GM23338 (cell line): Measurements from ENCODE around the gene TMEM52. TPM values are rescaled to one million over a fixed set of nuclear protein-coding genes. Genes with fewer than 3 reads are reported as not detected.

ENCODE experiments used
- ATAC-seq: fragments of 200-7000 bp; cut with Tn5 transposase; 3 replicates; pipeline ENCODE4 v1.9.1; 2020
- DNase-seq: peaks from one replicate; pipeline ENCODE4 v3.0.0-alpha.2; 2015; ENCODE audit warnings: low spot score
- H2AFZ ChIP-seq: fragments of 200-600 bp; sonication (generic); 2 replicates; pipeline ENCODE4 v1.8.0; 2016; ENCODE audit warnings: antibody characterized with exemption, mild to moderate bottlenecking, moderate library complexity
- H3F3A ChIP-seq: fragments of 200-600 bp; sonication (generic); replicated peaks from 2 replicates; pipeline ENCODE4 v1.8.0; 2017; ENCODE audit warnings: antibody characterized with exemption, mixed run types, low read depth
- H3K27ac ChIP-seq: fragments of 200-600 bp; sonication (generic); 2 replicates; pipeline ENCODE4 v1.6.1; 2016; ENCODE audit warnings: low read depth
- H3K27me3 ChIP-seq: fragments of 200-600 bp; sonication (generic); 2 replicates; pipeline ENCODE4 v1.8.0; 2016; ENCODE audit warnings: mild to moderate bottlenecking, mixed run types, moderate library complexity; ENCODE audit not compliant: insufficient read depth
- H3K36me3 ChIP-seq: fragments of 200-600 bp; sonication (generic); 2 replicates; pipeline ENCODE4 v1.8.0; 2016; ENCODE audit warnings: mild to moderate bottlenecking; ENCODE audit not compliant: insufficient read depth
- H3K4me1 ChIP-seq: fragments of 200-600 bp; sonication (generic); 2 replicates; pipeline ENCODE4 v1.8.0; 2016; ENCODE audit warnings: mild to moderate bottlenecking, moderate library complexity; ENCODE audit not compliant: insufficient read depth
- H3K4me2 ChIP-seq: fragments of 200-600 bp; sonication (generic); 2 replicates; pipeline ENCODE4 v1.7.1; 2017; ENCODE audit warnings: mixed run types
- H3K4me3 ChIP-seq: fragments of 200-600 bp; sonication (generic); 2 replicates; pipeline ENCODE4 v1.6.1; 2016; ENCODE audit warnings: mixed run types
- H3K79me2 ChIP-seq: fragments of 200-600 bp; sonication (generic); replicated peaks from 2 replicates; pipeline ENCODE4 v1.8.0; 2017; ENCODE audit warnings: mild to moderate bottlenecking; ENCODE audit not compliant: insufficient read depth
- H3K9me2 ChIP-seq: fragments of 200-600 bp; sonication (generic); 2 replicates; pipeline ENCODE4 v1.8.0; 2017; ENCODE audit not compliant: insufficient read depth
- H4K20me1 ChIP-seq: fragments of 200-600 bp; sonication (generic); replicated peaks from 2 replicates; pipeline ENCODE4 v1.8.0; 2017; ENCODE audit warnings: mild to moderate bottlenecking; ENCODE audit not compliant: insufficient read depth
- H3K27ac Mint-ChIP-seq: 2 replicates; pipeline ENCODE4 v1.8.0; 2020; ENCODE audit warnings: inconsistent platforms, mild to moderate bottlenecking, moderate library complexity, mixed read lengths
- H3K27me3 Mint-ChIP-seq: 3 replicates; pipeline ENCODE4 v1.8.0; 2022; ENCODE audit warnings: low read depth, mild to moderate bottlenecking, moderate library complexity, mixed read lengths, inconsistent platforms; ENCODE audit not compliant: insufficient read depth, poor library complexity
- H3K36me3 Mint-ChIP-seq: 3 replicates; pipeline ENCODE4 v1.8.0; 2021; ENCODE audit warnings: low read depth, mild to moderate bottlenecking, inconsistent platforms, moderate library complexity, mixed read lengths
- H3K4me1 Mint-ChIP-seq: 3 replicates; pipeline ENCODE4 v1.8.0; 2020; ENCODE audit warnings: mild to moderate bottlenecking, inconsistent platforms, mixed read lengths
- H3K4me3 Mint-ChIP-seq: 3 replicates; pipeline ENCODE4 v1.8.0; 2021; ENCODE audit warnings: moderate library complexity, mild to moderate bottlenecking, inconsistent platforms, mixed read lengths
- H3K9me3 Mint-ChIP-seq: 3 replicates; pipeline ENCODE4 v1.8.0; 2020; ENCODE audit warnings: moderate library complexity, mild to moderate bottlenecking, inconsistent platforms, mixed read lengths
- CREB1 ChIP-seq: fragments of 250-450 bp; sonication (Bioruptor Pico); IDR thresholded peaks from 2 replicates; pipeline ENCODE4 v1.5.0; 2020; ENCODE audit warnings: low read depth, mild to moderate bottlenecking, moderate library complexity
- CTCF ChIP-seq, 2 experiments: fragments of 200-600 bp in 1 of 2; sonication (generic) in 1 of 2; conservative IDR thresholded peaks; 2 replicates each; pipeline versions ENCODE4 v1.5.1 to v1.6.1; 2016 to 2017; ENCODE audit warnings: antibody characterized with exemption in 2 of 2, low read depth in 2 of 2, mild to moderate bottlenecking in 2 of 2, moderate library complexity in 1 of 2
- ETS1 ChIP-seq: IDR thresholded peaks from 2 replicates; pipeline ENCODE4 v1.6.1; 2016; ENCODE audit warnings: antibody characterized with exemption
- EZH2 ChIP-seq: fragments of 200-600 bp; sonication (generic); IDR thresholded peaks from one replicate; pipeline ENCODE4 v1.8.0; 2017; ENCODE audit warnings: antibody characterized with exemption, mild to moderate bottlenecking, low read depth; ENCODE audit not compliant: unreplicated experiment
- EZH2phosphoT487 ChIP-seq: fragments of 200-600 bp; sonication (generic); IDR thresholded peaks from one replicate; pipeline ENCODE4 v1.8.1; 2018; ENCODE audit warnings: antibody characterized with exemption; ENCODE audit not compliant: unreplicated experiment
- NANOG ChIP-seq: IDR thresholded peaks from 2 replicates; pipeline ENCODE4 v1.6.1; 2016; ENCODE audit warnings: antibody characterized with exemption, borderline replicate concordance
- REST ChIP-seq: IDR thresholded peaks from one replicate; pipeline ENCODE4 v1.6.1; 2018; ENCODE audit warnings: antibody characterized with exemption; ENCODE audit not compliant: unreplicated experiment
- ZNF114 ChIP-seq: fragments of 250-450 bp; sonication (Bioruptor Pico); IDR thresholded peaks from 2 replicates; pipeline ENCODE4 v1.5.0; 2020; ENCODE audit warnings: mild to moderate bottlenecking, moderate library complexity
- ZNF331 ChIP-seq: fragments of 250-450 bp; sonication (Bioruptor Pico); IDR thresholded peaks from 2 replicates; pipeline ENCODE4 v1.5.0; 2020; ENCODE audit warnings: low read depth, mild to moderate bottlenecking, moderate library complexity
- polyA plus RNA-seq: library from polyadenylated mRNA; unstranded; fragments of >200 nt; fragmentation: Nextera tagmentation; extraction: Ambion mirVana; gene quantifications from 2 replicates; pipeline ENCODE4 v1.2.1, GENCODE V29; 2016
- total RNA-seq: library from RNA; depleted of rRNA; stranded (reverse); fragments of >200 nt; shearing (Covaris generic); gene quantifications from 2 replicates; pipeline ENCODE4 v1.2.3, GENCODE V29; 2014

Gene TMEM52
- total and polyA plus RNA-seq, 2 experiments from 2014 or later = 19.5 to 25.0 TPM

GRCh38 chr1:1894354-1895059 lies 24.6 kb downstream of the TMEM52 start:
- Mint-ChIP-seq H3K4me1 (peaks cover 34% of the 10 kb centered on the region), H3K27ac (no peak overlapping the region), H3K36me3 (no peaks in the 10 kb centered on the region; the same call in 2 of the 3 replicates), H3K9me3 (no peaks in the 10 kb centered on the region; the same call in 2 of the 3 replicates), H3K27me3 (peaks cover 17% of the 10 kb centered on the region), H3K4me3 (peak overlapping the region; percentile 4; the same call in 1 of the 3 replicates)
- DNase-seq (no peak), ATAC-seq (peak; percentile 4; the same call in 2 of the 3 replicates)
- Histone ChIP-seq H3K4me3 (no peak overlapping the region), H3F3A (peaks cover 16% of the 10 kb centered on the region), H3K79me2 (peaks cover 16% of the 10 kb centered on the region), H3K9me2 (no peaks in the 10 kb centered on the region), H3K4me1 (peaks cover 11% of the 10 kb centered on the region), H3K36me3 (no peaks in the 10 kb centered on the region), H3K27me3 (no peaks in the 10 kb centered on the region), H3K4me2 (peak overlapping the region; percentile 67), H4K20me1 (no peaks in the 10 kb centered on the region), H2AFZ (peak overlapping the region; percentile 52; the same call in 1 of the 2 replicates), H3K27ac (no peak overlapping the region)
- TF ChIP-seq REST = no peak
- TF ChIP-seq ETS1 = no peak
- TF ChIP-seq CREB1 (CRISPR knock-in tag) = no peak
- TF ChIP-seq ZNF331 = no peak
- TF ChIP-seq NANOG = no peak
- TF ChIP-seq EZH2 = no peak
- no peak for TF ChIP-seq ZNF114 (CRISPR knock-in tag)
- no peak for TF ChIP-seq CTCF (conservative IDR thresholded peaks at IDR 0.05; ENCODE audit: low read depth in 2 of 2)
- no peak for TF ChIP-seq EZH2phosphoT487
